HG02588 (cell line): ENCODE results near the gene RNF212.
A peak's percentile ranks its signal among the peaks of the same experiment; 100 is the strongest.

ENCODE experiments used
- ATAC-seq: cut with Tn5 transposase; IDR thresholded peaks from one replicate; pipeline ENCODE4 v1.9.1; 2021; ENCODE audit warnings: mild to moderate bottlenecking, moderate library complexity; ENCODE audit not compliant: unreplicated experiment

RNF212 gene

DNA sequence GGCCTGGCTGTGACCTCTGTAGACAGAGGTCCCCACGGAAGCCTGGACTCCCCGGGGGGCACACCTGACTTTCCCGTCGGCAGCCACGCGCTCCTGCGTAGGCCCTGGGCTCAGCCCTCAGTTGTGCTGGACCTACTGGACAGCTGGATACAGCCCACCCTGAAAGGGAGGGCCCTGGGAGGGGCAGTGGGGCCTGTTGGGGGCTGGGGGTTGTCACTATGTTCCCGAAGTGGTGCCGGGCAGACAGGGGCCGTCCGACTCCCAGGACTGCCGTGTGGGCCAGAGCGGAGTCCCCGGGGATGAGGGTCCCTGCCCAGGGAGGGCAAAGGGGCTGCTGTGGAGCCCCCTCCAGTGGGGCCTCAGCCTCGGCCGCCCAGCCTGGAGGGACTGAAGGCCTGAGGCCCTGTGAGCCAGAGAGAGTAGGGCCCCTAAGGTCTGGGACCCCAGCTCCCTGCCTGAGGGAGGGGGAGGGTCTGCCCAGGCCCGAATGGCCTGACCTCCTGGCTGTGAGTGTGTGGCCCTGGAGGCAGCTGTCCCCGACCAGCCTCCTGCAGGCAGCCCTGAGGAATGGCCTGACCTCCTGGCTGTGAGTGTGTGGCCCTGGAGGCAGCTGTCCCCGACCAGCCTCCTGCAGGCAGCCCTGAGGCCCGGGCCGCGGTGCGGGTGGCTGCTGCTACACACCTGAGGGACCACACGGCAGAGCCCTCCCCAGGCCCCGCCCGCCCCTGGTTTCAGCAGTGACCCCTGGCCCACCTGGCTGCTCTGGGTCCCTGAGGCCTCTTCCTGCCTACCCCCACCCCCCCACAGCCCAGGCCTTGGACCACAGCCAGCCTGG, 76.2 kb downstream of the RNF212 start:
- ATAC-seq: no peak

DNA sequence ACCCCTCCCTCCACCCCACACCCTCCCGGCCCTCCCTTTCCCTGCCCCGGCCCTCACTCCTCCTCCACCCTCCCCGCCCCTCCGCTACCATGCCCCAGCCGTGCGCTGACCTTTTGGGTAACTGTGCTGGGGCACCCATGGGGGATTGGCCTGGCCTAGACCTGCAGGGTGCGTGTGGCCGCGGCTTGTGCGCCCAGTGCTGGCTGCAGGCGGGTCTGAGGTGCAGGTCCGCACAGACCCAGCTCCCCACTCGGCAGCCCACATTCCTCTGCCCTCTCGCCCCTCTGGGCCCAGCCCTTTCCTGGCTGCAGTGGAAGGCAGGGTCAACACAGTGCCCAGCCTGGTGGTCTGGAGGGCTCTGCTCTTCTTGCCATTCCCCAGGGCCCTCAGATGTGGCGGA, 77.3 kb downstream of the RNF212 start:
- no peak for ATAC-seq

DNA sequence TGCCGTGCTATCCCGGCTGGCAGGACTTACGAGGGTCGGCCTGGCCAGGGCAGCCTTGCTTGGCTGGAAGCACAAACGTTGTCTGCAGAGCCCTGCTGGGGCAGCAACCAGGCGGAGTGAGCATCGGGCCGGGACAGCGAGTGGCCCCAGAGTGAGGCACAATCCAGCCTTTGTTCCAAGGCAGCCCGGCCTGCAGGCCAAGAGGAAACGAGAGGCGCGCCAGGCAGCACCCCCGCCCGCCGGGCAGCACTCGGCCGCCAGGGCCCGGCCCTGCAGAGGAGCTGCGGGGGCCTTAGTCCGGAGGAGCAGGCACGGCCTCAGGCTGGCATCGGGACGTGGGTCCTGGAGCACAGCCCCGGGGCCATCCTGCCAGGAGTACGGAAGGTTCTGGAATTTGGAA, 77.9 kb downstream of the RNF212 start:
- no peak for ATAC-seq

DNA sequence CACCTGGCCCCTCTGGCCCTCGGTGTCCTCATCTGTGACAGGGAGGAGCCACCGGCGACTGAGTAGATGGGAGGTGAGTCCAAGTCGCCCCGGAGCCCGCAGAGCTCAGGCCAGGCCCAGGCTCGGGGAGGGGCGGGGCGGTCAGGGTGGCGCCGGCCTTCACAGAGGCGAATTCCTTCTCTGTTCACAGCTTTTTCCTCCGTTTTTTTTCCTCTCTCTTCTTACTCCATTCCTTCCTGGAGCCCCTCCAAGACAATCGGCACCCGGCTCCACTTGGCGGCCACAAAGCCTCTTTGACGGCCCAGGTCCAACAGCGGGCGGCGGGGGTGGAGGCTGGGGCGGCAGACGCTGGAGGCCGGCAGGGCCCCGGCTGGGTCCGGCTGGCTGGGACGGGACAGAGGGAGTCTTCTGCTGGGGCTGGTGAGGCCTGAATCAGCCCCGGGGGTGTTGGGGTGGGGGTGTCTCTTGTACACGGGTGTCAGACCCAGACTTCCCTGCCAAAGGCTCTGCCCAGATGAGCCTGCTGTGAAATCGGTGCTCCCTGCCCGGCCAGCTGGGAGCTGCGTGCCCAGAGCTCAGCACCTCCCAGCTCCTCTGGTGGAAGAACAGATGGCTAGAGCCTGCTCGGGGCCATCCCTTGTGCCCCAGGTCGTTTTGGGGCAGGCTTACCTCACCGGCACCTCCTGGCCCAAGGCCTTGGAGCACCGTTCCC, 79.4 kb downstream of the RNF212 start:
- no peak for ATAC-seq

- no peak for ATAC-seq
These were observed 80.5 kb downstream of the RNF212 start for GRCh38 chr4:1032861-1033260.

DNA sequence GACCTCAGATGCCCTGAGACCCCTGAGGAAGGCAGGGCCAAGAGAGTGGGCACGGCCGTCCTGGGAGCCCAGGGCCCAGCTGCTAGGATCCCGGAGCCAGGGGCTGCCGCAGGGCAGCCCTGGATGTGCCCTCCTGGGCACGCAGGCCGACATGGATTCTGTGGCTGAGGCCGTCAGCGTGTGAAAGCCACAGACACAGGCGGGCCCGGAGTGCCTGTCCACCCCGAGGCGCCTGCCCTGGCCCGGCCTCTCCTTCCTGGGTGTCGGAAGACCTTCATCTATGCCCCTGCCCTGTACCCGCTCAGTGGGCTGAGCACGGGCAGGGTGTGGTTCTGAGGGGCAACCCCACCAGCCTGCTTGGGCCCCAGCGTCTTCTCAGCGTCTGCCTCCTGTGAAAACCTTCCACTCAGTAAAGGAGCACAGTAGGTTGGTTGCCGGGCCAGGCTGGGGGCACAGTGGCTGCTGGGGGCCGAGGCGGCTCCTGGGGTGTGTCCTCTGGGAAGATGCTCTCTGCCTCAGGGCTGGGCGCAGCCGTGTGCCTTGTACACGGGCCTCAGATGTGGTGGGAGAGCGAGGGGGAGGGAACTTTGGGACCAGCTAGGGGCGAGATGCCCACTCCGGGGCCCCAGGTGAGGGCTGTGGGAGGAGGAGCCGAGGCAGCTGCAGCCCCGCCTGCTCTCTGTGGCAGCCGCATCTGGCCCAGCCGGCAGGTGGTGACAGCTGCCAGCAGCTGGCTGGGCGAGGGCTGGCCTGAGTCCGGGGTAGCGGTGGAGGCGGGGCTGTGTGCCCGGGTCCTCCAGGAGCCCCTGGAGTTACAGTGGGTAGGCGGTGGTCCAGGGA, 81.2 kb downstream of the RNF212 start:
- no peak for ATAC-seq

DNA sequence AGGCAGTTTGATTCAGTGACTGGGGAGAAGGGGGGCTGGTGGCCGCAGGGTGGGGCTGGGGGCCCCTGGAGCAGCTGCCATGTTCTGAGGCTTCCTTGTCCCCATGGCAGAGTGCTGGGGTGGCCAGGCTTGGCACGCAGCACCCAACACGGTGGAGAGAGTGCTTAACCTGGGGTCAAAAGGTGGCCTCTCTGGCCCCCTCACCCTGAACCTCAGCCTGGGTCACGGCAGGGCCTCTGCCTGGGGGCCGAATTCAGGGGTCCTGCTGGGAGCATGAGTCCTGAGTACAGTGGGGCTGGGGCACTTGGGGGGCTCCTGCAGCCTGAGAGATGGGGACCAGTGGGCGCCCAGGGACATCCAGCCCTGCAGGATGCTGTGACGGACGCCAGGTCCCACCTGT, 82.0 kb downstream of the RNF212 start:
- ATAC-seq: no peak

DNA sequence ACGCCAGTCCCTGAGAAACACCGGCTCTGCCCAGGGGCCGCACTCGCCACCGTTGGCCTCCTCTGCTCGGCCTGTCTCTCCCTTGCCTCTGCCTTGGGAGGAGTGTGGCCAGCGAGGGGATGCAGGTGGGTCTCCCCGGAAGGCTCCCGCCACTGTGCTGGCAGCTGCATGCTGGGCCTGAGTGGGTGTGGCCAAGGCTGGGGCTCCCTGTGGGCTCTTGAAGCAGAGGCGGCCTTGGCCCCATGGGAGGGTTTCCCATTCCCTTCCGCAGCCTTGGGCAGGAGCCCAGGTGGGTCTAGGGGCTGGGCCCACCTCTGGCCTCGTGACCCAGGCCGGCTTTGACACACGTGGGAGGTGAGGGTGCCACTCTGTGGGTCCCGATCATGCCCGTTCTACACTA, 82.8 kb downstream of the RNF212 start:
- no peak for ATAC-seq

DNA sequence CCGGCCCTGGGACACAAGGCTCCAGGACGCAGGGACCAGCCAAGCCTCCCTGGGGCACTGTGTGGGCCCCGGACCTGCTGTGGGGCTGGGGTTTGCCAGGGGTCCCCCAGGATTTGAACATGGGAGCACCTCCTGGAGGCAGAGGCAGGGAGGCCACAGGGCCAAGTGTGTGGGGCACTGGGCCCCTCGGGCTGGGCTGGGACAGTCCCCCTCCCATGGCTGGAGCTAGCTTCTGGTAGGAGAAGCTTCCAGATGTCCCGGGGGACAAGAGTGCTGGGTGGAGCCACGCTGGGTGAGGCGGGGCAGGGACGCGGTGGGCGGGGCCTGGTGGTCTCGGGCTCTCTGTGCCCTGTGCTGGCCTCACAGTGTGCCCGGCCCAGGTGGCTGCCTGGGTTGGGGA, 83.3 kb downstream of the RNF212 start:
- ATAC-seq: no peak

- no peak for ATAC-seq
These were observed 83.8 kb downstream of the RNF212 start for GRCh38 chr4:1029529-1029928.

DNA sequence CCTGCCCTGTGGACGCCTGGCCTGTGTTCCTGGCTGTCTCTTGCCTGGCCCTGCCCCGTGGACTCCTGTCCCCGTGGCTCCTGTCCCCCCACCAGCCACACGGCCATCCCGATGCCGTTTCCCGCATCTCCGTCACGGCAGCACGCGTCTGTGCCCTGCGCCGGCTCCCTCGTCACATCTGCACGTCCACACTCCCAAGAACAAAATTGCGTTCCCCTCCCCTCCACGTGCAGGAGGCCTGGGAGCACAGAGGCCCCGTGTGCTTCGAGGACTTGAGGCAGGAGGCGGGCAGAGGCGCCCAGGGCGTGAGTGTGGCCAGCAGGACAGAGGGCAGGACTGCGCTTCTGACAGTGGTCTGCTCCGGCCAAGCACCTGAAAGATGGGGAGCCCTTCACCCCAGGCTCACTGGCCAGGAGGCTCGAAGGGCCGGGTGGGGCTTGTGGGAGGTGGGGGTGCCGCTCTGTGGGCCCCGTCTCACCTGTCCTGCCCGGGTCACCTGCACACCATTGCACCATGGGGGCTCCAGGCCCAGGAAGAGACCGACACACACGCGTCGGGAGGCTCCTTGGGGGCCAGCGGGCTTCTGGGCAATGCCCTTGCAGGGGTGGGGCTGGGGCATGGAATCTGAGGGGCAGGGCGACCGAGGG, 84.7 kb downstream of the RNF212 start:
- ATAC-seq: no peak

DNA sequence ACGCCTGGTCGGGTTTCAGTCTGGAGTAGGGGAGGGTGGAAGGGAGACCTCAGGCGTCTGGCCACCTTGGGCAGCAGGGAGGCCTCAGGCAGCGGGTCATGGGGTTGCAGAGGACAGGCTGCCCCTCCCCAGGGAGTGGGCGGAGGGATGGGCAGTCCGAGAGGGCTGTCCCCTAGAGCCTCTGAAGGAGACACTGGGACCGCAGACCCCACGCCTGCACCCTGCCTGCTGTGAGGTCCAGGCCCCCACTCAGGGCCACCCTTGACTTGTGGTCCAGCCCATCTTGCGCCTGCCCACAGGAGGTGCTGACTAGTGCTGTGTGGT, 85.5 kb downstream of the RNF212 start:
- no peak for ATAC-seq

DNA sequence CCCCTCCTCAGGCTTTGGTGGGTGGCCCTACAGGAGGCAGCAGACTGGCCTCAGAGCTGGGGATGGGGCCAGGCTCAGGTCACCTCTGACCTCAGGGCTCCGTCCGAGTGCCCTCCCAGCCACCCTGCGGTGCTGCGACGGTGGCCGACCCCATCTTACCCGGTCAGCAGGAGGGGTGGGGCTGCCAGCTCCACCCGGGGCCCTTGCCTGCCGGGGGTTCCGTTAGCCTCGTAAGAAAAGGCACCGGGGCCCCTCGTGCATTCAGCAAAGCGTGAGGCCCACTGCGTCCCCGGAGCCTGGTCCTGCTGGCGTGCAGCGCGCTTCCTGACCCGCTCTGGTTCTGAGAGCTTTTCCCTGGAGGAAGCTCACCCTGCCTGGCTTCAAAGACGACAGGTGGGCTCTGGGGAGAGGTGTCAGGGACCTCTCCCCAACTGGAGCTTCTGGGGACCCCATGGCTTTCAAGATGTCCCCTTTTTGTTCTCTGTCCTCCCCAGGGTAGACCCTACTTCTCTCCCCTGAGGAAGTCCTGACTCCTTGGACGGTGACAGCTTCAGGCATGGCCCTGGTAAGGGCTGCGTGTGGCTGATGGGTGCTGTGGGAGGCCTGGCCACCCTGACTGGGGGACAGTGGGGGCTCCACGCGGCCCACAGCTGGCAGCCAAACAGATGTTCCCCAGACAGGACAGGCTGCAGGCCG, 86.0 kb downstream of the RNF212 start:
- ATAC-seq: no peak

- peak; percentile 48 for ATAC-seq
These were observed 87.2 kb downstream of the RNF212 start for GRCh38 chr4:1026115-1026514.

GRCh38 chr4:1024882-1025545, 88.3 kb downstream of the RNF212 start:
- no peak for ATAC-seq

- ATAC-seq: no peak
These were observed 89.2 kb downstream of the RNF212 start for GRCh38 chr4:1023895-1024740.

- ATAC-seq: no peak
These were observed 90.2 kb downstream of the RNF212 start for GRCh38 chr4:1023075-1023640.

- no peak for ATAC-seq
These were observed 90.7 kb downstream of the RNF212 start for GRCh38 chr4:1022739-1023066.
